Measurements from ENCODE around the gene WDR54. TPM values are rescaled to one million over a fixed set of nuclear protein-coding genes. Genes with fewer than 3 reads are reported as not detected.

Gene WDR54
- total and polyA plus RNA-seq, 2 donors (not counting 3 experiments of a cell fraction or from before 2014, with no cell fraction given), result 21.7 to 46.3 TPM

DNA sequence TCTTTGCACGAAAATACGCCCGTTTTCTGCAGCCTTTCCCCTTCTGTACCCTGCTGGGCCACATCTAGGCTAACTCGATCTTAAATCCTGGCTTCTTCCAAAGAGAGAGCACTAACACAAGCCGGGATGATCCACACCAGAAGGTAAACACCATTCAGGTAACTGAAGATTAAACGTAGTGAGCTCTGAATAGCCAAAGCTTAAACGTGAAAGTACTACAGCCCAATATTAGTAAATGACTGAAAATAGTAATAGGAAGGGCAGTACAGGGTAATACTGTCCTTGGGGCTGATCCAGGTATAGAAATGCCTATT lies 51.4 kb downstream of the WDR54 start:
- peak; percentile 4 for FAIRE-seq
- POLR2A ChIA-PET, result interaction anchor here (1.1 kb wide), 1 partner anchor 10 kb away, joined by 3 read pairs; the partner anchor contains the start of genes CCDC142 and TTC31
- Histone ChIP-seq H3K9ac (replicated peaks; ENCODE audit: extremely low read depth, insufficient read depth, low read length) (peak overlapping the region; percentile 46), H3K79me2 (ENCODE audit: control insufficient read depth, insufficient read depth, low read length) (no peaks in the 10 kb centered on the region), H4K20me1 (replicated peaks; ENCODE audit: control insufficient read depth, extremely low read depth, insufficient read depth, low read length) (no peaks in the 10 kb centered on the region), H3K36me3 (ENCODE audit: control insufficient read depth in 2 of 2, extremely low read depth in 1 of 2, insufficient read depth in 2 of 2, low read length in 2 of 2) (peaks cover 0 to 7% of the 10 kb centered on the region in 2 experiments), H2AFZ (ENCODE audit: low read depth, low read length) (peak overlapping the region; percentile 87), H3K27ac (ENCODE audit: insufficient read depth, low read depth, low read length) (peak overlapping the region; percentile 10), H3K27me3 (ENCODE audit: control insufficient read depth in 2 of 2, insufficient read depth in 2 of 2, low read length in 2 of 2) (no peaks in the 10 kb centered on the region), H3K9me1 (replicated peaks; ENCODE audit: control insufficient read depth, extremely low read depth, insufficient read depth, low read length) (no peaks in the 10 kb centered on the region), H3K4me3 (replicated peaks in 1 of 3; ENCODE audit: insufficient read depth in 1 of 3, low read depth in 1 of 3, low read length in 3 of 3) (peak overlapping the region; percentile 24 to 84 (median 75)), H3K9me3 (replicated peaks; ENCODE audit: control insufficient read depth, insufficient read depth, low read length) (no peaks in the 10 kb centered on the region), H3K4me2 (ENCODE audit: insufficient read depth, low read length) (peak overlapping the region; percentile 89), H3K4me1 (ENCODE audit: control insufficient read depth, extremely low read depth, insufficient read depth, low read length) (peaks cover 13% of the 10 kb centered on the region)
- intact Hi-C loops (cut with micrococcal nuclease), result loop anchor here (1.0 kb wide), 1 partner anchor 9 kb away; the partner anchor contains the start of gene CCDC142
- dilution Hi-C loops (cut with MboI; ENCODE audit: extremely low pct_ligation_motif_present, low sequenced_read_pairs), result no loop called here
- BruUV-seq (replicated peaks), result TSS peak; percentile 90
- no peak for DNase-seq (ENCODE audit: low read depth, low spot score)
- CTCF ChIA-PET, result interaction anchor here (1.2 to 2.1 kb wide), 2 partner anchors 10 to 31 kb away, joined by 3 to 12 read pairs; partner anchors contain the start of genes CCDC142 and TTC31
- TF ChIP-seq FOS (IDR thresholded peaks at IDR 0.05; ENCODE audit: borderline replicate concordance, insufficient read depth, low read length), result no peak
- TF ChIP-seq JUN (IDR thresholded peaks at IDR 0.05; ENCODE audit: borderline replicate concordance, insufficient read depth, insufficient read length, low read depth), result no peak
- TF ChIP-seq, protein P1, sequence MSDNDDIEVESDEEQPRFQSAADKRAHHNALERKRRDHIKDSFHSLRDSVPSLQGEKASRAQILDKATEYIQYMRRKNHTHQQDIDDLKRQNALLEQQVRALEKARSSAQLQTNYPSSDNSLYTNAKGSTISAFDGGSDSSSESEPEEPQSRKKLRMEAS (IDR thresholded peaks at IDR 0.05; ENCODE audit: insufficient read depth, insufficient read length), result no peak
- no peak for TF ChIP-seq POLR2A (IDR thresholded peaks at IDR 0.05; ENCODE audit: low read depth, low read length)
- no peak for TF ChIP-seq POLR2AphosphoS5 (IDR thresholded peaks at IDR 0.05; ENCODE audit: insufficient read depth, low read depth, low read length)

DNA sequence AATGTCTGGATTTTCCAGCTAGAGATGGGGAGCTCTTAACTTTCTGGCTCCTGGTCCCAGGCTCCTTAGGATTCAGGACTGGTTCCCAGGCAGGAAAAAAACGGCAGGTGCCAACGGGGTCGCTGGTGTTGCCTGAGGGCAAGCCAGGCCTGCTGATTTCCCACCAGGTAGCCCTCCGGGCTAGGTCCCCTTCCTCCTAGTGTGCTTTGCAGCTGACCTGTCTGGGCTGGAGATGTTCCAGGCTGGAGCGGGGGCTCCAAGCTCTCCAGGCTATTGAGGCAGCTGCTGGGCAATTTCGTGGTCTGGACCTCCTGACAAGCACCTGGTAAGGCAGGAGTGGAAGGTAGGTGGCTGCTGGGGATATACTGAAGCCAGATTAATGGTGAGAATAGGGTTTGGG lies 53.0 kb downstream of the WDR54 start:
- no peaks in the 10 kb centered on the region for H4K20me1 ChIP-seq (replicated peaks; ENCODE audit: control insufficient read depth, extremely low read depth, insufficient read depth, low read length)
- dilution Hi-C loops (cut with MboI; ENCODE audit: extremely low pct_ligation_motif_present, low sequenced_read_pairs) (no loop called here), intact Hi-C loops (cut with micrococcal nuclease) (no loop called here)
- peaks cover 0 to 7% of the 10 kb centered on the region in 2 experiments for H3K36me3 ChIP-seq (ENCODE audit: control insufficient read depth in 2 of 2, extremely low read depth in 1 of 2, insufficient read depth in 2 of 2, low read length in 2 of 2)
- no peak overlapping the region for H3K27ac ChIP-seq (ENCODE audit: insufficient read depth, low read depth, low read length)
- no peak overlapping the region for H3K4me2 ChIP-seq (ENCODE audit: insufficient read depth, low read length)
- H3K27me3 ChIP-seq (ENCODE audit: control insufficient read depth in 2 of 2, insufficient read depth in 2 of 2, low read length in 2 of 2), result no peaks in the 10 kb centered on the region
- DNase-seq (ENCODE audit: low read depth, low spot score) (no peak), FAIRE-seq (no peak)
- H3K79me2 ChIP-seq (ENCODE audit: control insufficient read depth, insufficient read depth, low read length), result no peaks in the 10 kb centered on the region
- ChIA-PET CTCF (interaction anchor here (0.8 to 1.8 kb wide), 5 partner anchors 9 to 225 kb away, joined by 3 to 6 read pairs (median 5); partner anchors contain the start of gene MOGS), POLR2A (no interaction called here)
- no peak overlapping the region for H2AFZ ChIP-seq (ENCODE audit: low read depth, low read length)
- no peaks in the 10 kb centered on the region for H3K9me1 ChIP-seq (replicated peaks; ENCODE audit: control insufficient read depth, extremely low read depth, insufficient read depth, low read length)
- no peaks in the 10 kb centered on the region for H3K9me3 ChIP-seq (replicated peaks; ENCODE audit: control insufficient read depth, insufficient read depth, low read length)
- no peak overlapping the region for H3K4me3 ChIP-seq (replicated peaks in 1 of 3; ENCODE audit: insufficient read depth in 1 of 3, low read depth in 1 of 3, low read length in 3 of 3)
- no TSS peak for BruUV-seq (replicated peaks)
- TF ChIP-seq MYC (IDR thresholded peaks at IDR 0.05; ENCODE audit: low read depth, low read length) (no peak), FOS (IDR thresholded peaks at IDR 0.05; ENCODE audit: borderline replicate concordance, insufficient read depth, low read length) (no peak), POLR2A (IDR thresholded peaks at IDR 0.05; ENCODE audit: low read depth, low read length) (no peak), EZH2 (IDR thresholded peaks at IDR 0.05; ENCODE audit: borderline replicate concordance, low read depth, low read length, severe bottlenecking) (no peak), POLR2AphosphoS5 (IDR thresholded peaks at IDR 0.05; ENCODE audit: insufficient read depth, low read depth, low read length) (no peak), JUN (IDR thresholded peaks at IDR 0.05; ENCODE audit: borderline replicate concordance, insufficient read depth, insufficient read length, low read depth) (no peak), GATA2 (IDR thresholded peaks at IDR 0.05; ENCODE audit: insufficient read depth, insufficient read length, low read depth, low read length) (no peak)
- TF ChIP-seq, protein P2, sequence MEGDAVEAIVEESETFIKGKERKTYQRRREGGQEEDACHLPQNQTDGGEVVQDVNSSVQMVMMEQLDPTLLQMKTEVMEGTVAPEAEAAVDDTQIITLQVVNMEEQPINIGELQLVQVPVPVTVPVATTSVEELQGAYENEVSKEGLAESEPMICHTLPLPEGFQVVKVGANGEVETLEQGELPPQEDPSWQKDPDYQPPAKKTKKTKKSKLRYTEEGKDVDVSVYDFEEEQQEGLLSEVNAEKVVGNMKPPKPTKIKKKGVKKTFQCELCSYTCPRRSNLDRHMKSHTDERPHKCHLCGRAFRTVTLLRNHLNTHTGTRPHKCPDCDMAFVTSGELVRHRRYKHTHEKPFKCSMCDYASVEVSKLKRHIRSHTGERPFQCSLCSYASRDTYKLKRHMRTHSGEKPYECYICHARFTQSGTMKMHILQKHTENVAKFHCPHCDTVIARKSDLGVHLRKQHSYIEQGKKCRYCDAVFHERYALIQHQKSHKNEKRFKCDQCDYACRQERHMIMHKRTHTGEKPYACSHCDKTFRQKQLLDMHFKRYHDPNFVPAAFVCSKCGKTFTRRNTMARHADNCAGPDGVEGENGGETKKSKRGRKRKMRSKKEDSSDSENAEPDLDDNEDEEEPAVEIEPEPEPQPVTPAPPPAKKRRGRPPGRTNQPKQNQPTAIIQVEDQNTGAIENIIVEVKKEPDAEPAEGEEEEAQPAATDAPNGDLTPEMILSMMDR (IDR thresholded peaks at IDR 0.05; ENCODE audit: extremely low read depth in 1 of 2, insufficient read depth in 1 of 2, low read depth in 1 of 2, low read length in 2 of 2), result no peak
- TF ChIP-seq, protein P1 (IDR thresholded peaks at IDR 0.05; ENCODE audit: insufficient read depth, insufficient read length), result no peak
- peaks cover 13% of the 10 kb centered on the region for H3K4me1 ChIP-seq (ENCODE audit: control insufficient read depth, extremely low read depth, insufficient read depth, low read length)
- H3K9ac ChIP-seq (replicated peaks; ENCODE audit: extremely low read depth, insufficient read depth, low read length), result no peak overlapping the region
